ENCODE measurements around the gene TNFRSF25.
A peak's percentile ranks its signal among the peaks of the same experiment; 100 is the strongest.

TNFRSF25 gene

GRCh38 chr1:6510493-6510892, 44.5 kb upstream of the TNFRSF25 start:
- no peak for DNase-seq (ENCODE audit: low spot score)
- TF ChIP-seq CTCF (IDR thresholded peaks at IDR 0.05; ENCODE audit: extremely low read depth, missing control alignments): no peak

GRCh38 chr1:6509919-6510291, 43.9 kb upstream of the TNFRSF25 start:
- no peak for TF ChIP-seq CTCF (IDR thresholded peaks at IDR 0.05; ENCODE audit: extremely low read depth, missing control alignments)
- peak; percentile 20 for DNase-seq (ENCODE audit: low spot score)

GRCh38 chr1:6509220-6509918, 43.4 kb upstream of the TNFRSF25 start:
- TF ChIP-seq CTCF (IDR thresholded peaks at IDR 0.05; ENCODE audit: extremely low read depth, missing control alignments): no peak
- DNase-seq (ENCODE audit: low spot score): peak; percentile 31

- TF ChIP-seq CTCF (IDR thresholded peaks at IDR 0.05; ENCODE audit: extremely low read depth, missing control alignments): no peak
- DNase-seq (ENCODE audit: low spot score): no peak
These were observed 42.8 kb upstream of the TNFRSF25 start for GRCh38 chr1:6508816-6509189.

GRCh38 chr1:6508154-6508815, 42.3 kb upstream of the TNFRSF25 start:
- no peak for TF ChIP-seq CTCF (IDR thresholded peaks at IDR 0.05; ENCODE audit: extremely low read depth, missing control alignments)
- peak; percentile 16 for DNase-seq (ENCODE audit: low spot score)

- no peak for TF ChIP-seq CTCF (IDR thresholded peaks at IDR 0.05; ENCODE audit: extremely low read depth, missing control alignments)
- DNase-seq (ENCODE audit: low spot score): peak; percentile 18
These were observed 41.5 kb upstream of the TNFRSF25 start for GRCh38 chr1:6507461-6507911.

- DNase-seq (ENCODE audit: low spot score): no peak
- no peak for TF ChIP-seq CTCF (IDR thresholded peaks at IDR 0.05; ENCODE audit: extremely low read depth, missing control alignments)
These were observed 41.1 kb upstream of the TNFRSF25 start for GRCh38 chr1:6507037-6507428.
